Measurements from ENCODE around the gene LPIN1. TPM values are rescaled to one million over a fixed set of nuclear protein-coding genes. Genes with fewer than 3 reads are reported as not detected.

The LPIN1 gene
- total RNA-seq, 1 experiment from 2014 or later = 43.1 TPM

DNA sequence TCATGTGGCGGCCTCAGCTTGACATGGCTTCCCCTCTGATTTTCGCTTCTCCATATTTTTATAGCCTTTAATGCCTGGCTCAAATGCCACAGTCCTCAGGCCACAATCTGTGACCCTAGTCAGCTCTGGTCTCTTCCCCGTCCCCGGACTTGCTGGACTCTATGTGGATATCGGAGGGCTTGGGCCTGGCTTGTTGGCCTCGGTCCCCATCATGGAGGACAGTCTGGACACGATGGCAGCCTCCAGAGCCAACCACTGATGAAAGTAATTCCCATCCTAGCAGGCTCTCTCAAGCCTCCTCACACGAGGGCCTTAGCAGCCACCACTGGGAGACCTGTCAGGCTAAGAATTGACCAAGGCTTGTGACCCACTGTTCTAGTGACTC is 61.6 kb downstream of the LPIN1 start:
- H3F3A ChIP-seq (ENCODE audit: insufficient read depth, low read depth) = no peaks in the 10 kb centered on the region; the same call in 1 of the 2 replicates
- H3K27ac ChIP-seq = no peak overlapping the region
- H3K27me3 ChIP-seq (ENCODE audit: insufficient read depth, low read depth) = no peaks in the 10 kb centered on the region
- ChIA-PET CTCF (interaction anchor here (0.6 kb wide), 1 partner anchor 477 kb away, joined by 9 read pairs; no protein-coding TSS in a partner anchor), POLR2A (ENCODE audit: unreplicated experiment) (no interaction called here)
- peaks cover 17% of the 10 kb centered on the region for H3K36me3 ChIP-seq (ENCODE audit: low read depth)
- H3K4me3 ChIP-seq = no peak overlapping the region
- TF ChIP-seq, protein P1, sequence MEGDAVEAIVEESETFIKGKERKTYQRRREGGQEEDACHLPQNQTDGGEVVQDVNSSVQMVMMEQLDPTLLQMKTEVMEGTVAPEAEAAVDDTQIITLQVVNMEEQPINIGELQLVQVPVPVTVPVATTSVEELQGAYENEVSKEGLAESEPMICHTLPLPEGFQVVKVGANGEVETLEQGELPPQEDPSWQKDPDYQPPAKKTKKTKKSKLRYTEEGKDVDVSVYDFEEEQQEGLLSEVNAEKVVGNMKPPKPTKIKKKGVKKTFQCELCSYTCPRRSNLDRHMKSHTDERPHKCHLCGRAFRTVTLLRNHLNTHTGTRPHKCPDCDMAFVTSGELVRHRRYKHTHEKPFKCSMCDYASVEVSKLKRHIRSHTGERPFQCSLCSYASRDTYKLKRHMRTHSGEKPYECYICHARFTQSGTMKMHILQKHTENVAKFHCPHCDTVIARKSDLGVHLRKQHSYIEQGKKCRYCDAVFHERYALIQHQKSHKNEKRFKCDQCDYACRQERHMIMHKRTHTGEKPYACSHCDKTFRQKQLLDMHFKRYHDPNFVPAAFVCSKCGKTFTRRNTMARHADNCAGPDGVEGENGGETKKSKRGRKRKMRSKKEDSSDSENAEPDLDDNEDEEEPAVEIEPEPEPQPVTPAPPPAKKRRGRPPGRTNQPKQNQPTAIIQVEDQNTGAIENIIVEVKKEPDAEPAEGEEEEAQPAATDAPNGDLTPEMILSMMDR (conservative IDR thresholded peaks at IDR 0.05) = no peak
- TF ChIP-seq EZH2 (IDR thresholded peaks at IDR 0.05; ENCODE audit: low read depth) = no peak
- no peak overlapping the region for H3K4me2 ChIP-seq
- no peaks in the 10 kb centered on the region for H3K4me1 ChIP-seq (replicated peaks; ENCODE audit: insufficient read depth)
- no peaks in the 10 kb centered on the region for H3K9me2 ChIP-seq (ENCODE audit: insufficient read depth)
- DNase-seq = no peak
- H3K79me2 ChIP-seq (ENCODE audit: low read depth) = no peaks in the 10 kb centered on the region
- no TSS peak for BruUV-seq (replicated peaks)
- no peak overlapping the region for H2AFZ ChIP-seq
- intact Hi-C loops (cut with micrococcal nuclease; ENCODE audit: unreplicated experiment) = no loop called here
- H3K9me3 ChIP-seq (ENCODE audit: insufficient read depth, low read depth) = no peaks in the 10 kb centered on the region
- no peaks in the 10 kb centered on the region for H4K20me1 ChIP-seq (ENCODE audit: insufficient read depth)

DNA sequence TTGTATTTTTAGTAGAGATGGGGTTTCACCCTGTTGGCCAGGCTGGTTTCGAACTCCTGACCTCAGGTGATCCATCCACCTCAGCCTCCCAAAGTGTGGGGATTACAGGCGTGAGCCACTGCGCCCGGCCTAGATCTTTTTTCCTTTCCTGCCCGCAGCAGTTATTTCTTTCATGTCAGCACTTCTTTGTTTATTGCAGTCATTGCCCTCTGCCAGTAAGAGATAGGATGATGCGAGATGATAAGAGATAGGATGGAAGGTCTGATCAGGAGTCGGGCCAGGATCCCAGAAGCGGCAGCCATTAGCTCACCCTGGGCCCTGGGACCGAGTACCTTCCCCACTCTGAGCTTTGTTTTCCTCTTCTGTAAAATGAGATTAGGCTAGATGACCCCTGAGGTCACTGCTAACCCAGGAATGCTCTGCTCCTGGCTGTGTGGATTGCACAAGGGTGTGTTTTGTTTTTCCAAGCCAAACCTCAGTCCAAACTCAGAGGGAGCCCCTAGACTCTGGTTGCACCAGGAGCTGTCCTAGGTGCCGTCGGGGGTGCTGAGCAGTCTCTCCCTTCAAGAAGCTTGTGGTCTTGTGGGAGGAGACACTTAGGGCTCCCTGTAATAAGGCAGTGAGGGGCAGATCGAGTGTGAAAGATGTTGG is 63.3 kb downstream of the LPIN1 start:
- DNase-seq = no peak
- intact Hi-C loops (cut with micrococcal nuclease; ENCODE audit: unreplicated experiment) = no loop called here
- ChIA-PET POLR2A (ENCODE audit: unreplicated experiment) (no interaction called here), CTCF (no interaction called here)
- peaks cover 8% of the 10 kb centered on the region; the same call in 1 of the 2 replicates for H3K36me3 ChIP-seq (ENCODE audit: low read depth)
- peaks cover 3% of the 10 kb centered on the region; the same call in 1 of the 2 replicates for H3F3A ChIP-seq (ENCODE audit: insufficient read depth, low read depth)
- no peaks in the 10 kb centered on the region for H3K9me2 ChIP-seq (ENCODE audit: insufficient read depth)
- H2AFZ ChIP-seq = no peak overlapping the region
- no peak overlapping the region for H3K4me2 ChIP-seq
- H3K4me1 ChIP-seq (replicated peaks; ENCODE audit: insufficient read depth) = no peaks in the 10 kb centered on the region
- H3K27ac ChIP-seq = no peak overlapping the region
- H3K79me2 ChIP-seq (ENCODE audit: low read depth) = no peaks in the 10 kb centered on the region
- BruUV-seq (replicated peaks) = no TSS peak
- TF ChIP-seq, protein P1 (conservative IDR thresholded peaks at IDR 0.05) = no peak
- TF ChIP-seq EZH2 (IDR thresholded peaks at IDR 0.05; ENCODE audit: low read depth) = no peak
- H3K9me3 ChIP-seq (ENCODE audit: insufficient read depth, low read depth) = no peaks in the 10 kb centered on the region
- no peaks in the 10 kb centered on the region for H4K20me1 ChIP-seq (ENCODE audit: insufficient read depth)
- H3K27me3 ChIP-seq (ENCODE audit: insufficient read depth, low read depth) = no peaks in the 10 kb centered on the region
- no peak overlapping the region for H3K4me3 ChIP-seq

DNA sequence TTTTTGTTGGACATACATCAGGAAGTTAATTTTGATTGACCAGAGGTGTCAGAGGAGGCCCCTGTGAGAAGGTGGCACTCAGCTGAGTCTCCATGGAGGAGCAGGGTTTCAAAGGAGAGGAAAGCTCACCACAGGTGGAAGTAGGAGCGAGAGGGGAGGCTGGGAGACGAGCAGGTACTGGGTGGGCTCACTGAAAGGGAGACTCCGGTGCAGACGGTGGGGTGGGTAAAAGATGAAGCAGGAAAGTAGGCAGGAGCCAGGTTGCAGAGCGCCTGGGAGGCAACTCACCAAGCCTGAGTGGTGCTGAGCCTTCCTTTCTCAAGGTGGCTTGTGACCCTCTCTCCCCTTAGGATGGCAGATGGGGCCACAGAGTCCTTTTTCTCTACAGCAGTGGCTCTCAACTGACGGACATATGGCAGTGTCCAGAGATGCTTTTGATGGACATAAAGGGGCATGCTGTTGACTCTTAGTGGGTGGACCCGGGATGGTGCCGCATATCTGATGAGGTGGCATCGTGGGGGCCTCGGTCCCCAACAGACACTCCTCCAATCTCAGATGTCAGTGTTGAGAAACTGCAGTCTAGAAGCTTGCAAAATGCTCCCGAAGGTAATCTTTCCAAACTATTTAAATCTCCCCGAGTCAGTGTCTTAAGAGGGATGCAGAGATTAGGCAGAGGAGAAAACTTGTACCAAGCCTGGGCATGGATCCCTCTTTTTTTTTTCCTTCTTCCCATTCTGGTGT is 64.0 kb downstream of the LPIN1 start:
- H3K36me3 ChIP-seq (ENCODE audit: low read depth) = peaks cover 9% of the 10 kb centered on the region; the same call in 1 of the 2 replicates
- no peak for DNase-seq

More for the DNA sequence above, 64.0 kb downstream of the LPIN1 start:
- H3K79me2 ChIP-seq (ENCODE audit: low read depth) = no peaks in the 10 kb centered on the region
- H2AFZ ChIP-seq = no peak overlapping the region
- no peaks in the 10 kb centered on the region for H3K9me3 ChIP-seq (ENCODE audit: insufficient read depth, low read depth)
- peaks cover 3% of the 10 kb centered on the region; the same call in 1 of the 2 replicates for H3F3A ChIP-seq (ENCODE audit: insufficient read depth, low read depth)
- CTCF ChIA-PET = no interaction called here
- no peak overlapping the region for H3K4me3 ChIP-seq
- H4K20me1 ChIP-seq (ENCODE audit: insufficient read depth) = no peaks in the 10 kb centered on the region
- no peaks in the 10 kb centered on the region for H3K4me1 ChIP-seq (replicated peaks; ENCODE audit: insufficient read depth)
- no peak overlapping the region for H3K27ac ChIP-seq
- TF ChIP-seq, protein P1 (conservative IDR thresholded peaks at IDR 0.05) = no peak
- TF ChIP-seq EZH2 (IDR thresholded peaks at IDR 0.05; ENCODE audit: low read depth) = no peak
- H3K4me2 ChIP-seq = no peak overlapping the region
- no TSS peak for BruUV-seq (replicated peaks)
- intact Hi-C loops (cut with micrococcal nuclease; ENCODE audit: unreplicated experiment) = no loop called here
- POLR2A ChIA-PET (ENCODE audit: unreplicated experiment) = no interaction called here
- H3K27me3 ChIP-seq (ENCODE audit: insufficient read depth, low read depth) = no peaks in the 10 kb centered on the region
- no peaks in the 10 kb centered on the region for H3K9me2 ChIP-seq (ENCODE audit: insufficient read depth)

Data from PC-9 (cell line).